Astrocyte of the spinal cord (primary cell): ENCODE results near the gene FRYL.

Source experiments
- DNase-seq: peaks from one replicate; pipeline ENCODE4 v3.0.0; 2011; ENCODE audit warnings: low read depth, low spot score
- H3K4me3 ChIP-seq: 2 replicates; pipeline ENCODE4 v1.5.1; 2011; ENCODE audit warnings: low read depth, mild to moderate bottlenecking, low read length, moderate library complexity
- CTCF ChIP-seq: IDR thresholded peaks from 2 replicates; pipeline ENCODE4 v1.5.1; 2012; ENCODE audit warnings: low read depth, mild to moderate bottlenecking, low read length, inconsistent platforms
- in situ Hi-C: cut with HindIII; loops from 2 replicates; pipeline ENCODE4 v1.10.0; 2017; ENCODE audit warnings: low sequenced_read_pairs

Gene FRYL

GRCh38 chr4:48777739-48778138, 2.3 kb downstream of the FRYL start:
- no peak for DNase-seq
- in situ Hi-C loops = no loop called here
- TF ChIP-seq CTCF = no peak
- peak overlapping the region; percentile 92 for H3K4me3 ChIP-seq

- no peak for TF ChIP-seq CTCF
- in situ Hi-C loops = no loop called here
- no peak overlapping the region for H3K4me3 ChIP-seq
- no peak for DNase-seq
Measured at GRCh38 chr4:48774760-48775710, 5.0 kb downstream of the FRYL start.

- H3K4me3 ChIP-seq = no peak overlapping the region
- no peak for DNase-seq
- in situ Hi-C loops = no loop called here
- no peak for TF ChIP-seq CTCF
Measured at GRCh38 chr4:48772556-48772955, 7.5 kb downstream of the FRYL start.

GRCh38 chr4:48767055-48767929, 12.8 kb downstream of the FRYL start:
- peak; percentile 19 for TF ChIP-seq CTCF
- DNase-seq = no peak
- H3K4me3 ChIP-seq = no peak overlapping the region
- in situ Hi-C loops = no loop called here

GRCh38 chr4:48766131-48766792, 13.8 kb downstream of the FRYL start:
- in situ Hi-C loops = no loop called here
- no peak for TF ChIP-seq CTCF
- no peak overlapping the region for H3K4me3 ChIP-seq
- no peak for DNase-seq

- no peak for TF ChIP-seq CTCF
- in situ Hi-C loops = no loop called here
- DNase-seq = no peak
- no peak overlapping the region for H3K4me3 ChIP-seq
Measured at GRCh38 chr4:48762408-48762807, 17.7 kb downstream of the FRYL start.
